Activated T-cell treated with anti-CD3 and anti-CD28 coated beads for 4 hours (primary cell): ENCODE results near the gene NDUFAB1.
"Not testable (repeated sequence)": the region's sequence is repeated elsewhere in the genome, so short reads cannot be mapped to it uniquely, and the experiment has no call there.

Source experiments
- DNase-seq: peaks from one replicate; pipeline ENCODE4 v3.0.0-alpha.2; 2020

NDUFAB1 gene

DNA sequence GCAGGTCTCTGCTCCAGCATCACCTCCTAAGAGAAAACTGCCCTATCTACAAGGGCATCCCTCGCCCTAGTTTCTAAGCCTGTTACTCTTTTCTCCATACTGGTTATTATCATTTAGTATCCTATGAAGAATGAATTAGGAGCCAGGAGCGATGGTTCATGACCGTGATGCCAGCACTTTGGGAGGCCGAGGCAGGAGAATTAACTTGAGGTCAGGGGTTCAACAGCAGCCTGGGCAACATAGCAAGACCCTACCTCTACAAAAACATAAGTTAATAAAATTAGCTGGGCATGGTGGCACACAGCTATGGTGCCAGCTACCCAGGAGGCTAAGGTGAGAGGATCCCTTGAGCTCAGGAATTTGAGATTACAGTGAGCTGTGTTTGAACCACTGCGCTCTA is 46.2 kb downstream of the NDUFAB1 start:
- DNase-seq, result no peak

- no peak for DNase-seq
Observed at GRCh38 chr16:23544436-23544835, 51.7 kb downstream of the NDUFAB1 start.

GRCh38 chr16:23540817-23541178 is 55.3 kb downstream of the NDUFAB1 start:
- not testable (repeated sequence) for DNase-seq

- no peak for DNase-seq
Observed at GRCh38 chr16:23539984-23540816, 55.9 kb downstream of the NDUFAB1 start.

DNA sequence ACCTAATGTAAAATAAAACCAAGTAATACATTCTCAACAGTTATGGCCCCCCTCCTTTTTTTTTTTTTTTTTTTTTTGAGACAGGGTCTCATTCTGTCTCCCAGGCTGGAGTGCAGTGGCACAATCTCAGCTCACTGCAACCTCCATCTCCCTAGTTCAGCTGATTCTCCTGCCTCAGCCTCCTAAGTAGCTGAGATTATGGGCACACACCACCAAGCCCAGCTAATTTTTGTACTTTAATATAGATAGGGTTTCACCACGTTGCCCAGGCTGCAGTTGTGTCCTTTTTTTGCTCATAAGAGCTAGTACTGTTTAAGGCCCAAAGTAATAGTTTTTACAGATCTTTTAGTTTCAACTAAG is 57.2 kb downstream of the NDUFAB1 start:
- DNase-seq, result no peak

DNA sequence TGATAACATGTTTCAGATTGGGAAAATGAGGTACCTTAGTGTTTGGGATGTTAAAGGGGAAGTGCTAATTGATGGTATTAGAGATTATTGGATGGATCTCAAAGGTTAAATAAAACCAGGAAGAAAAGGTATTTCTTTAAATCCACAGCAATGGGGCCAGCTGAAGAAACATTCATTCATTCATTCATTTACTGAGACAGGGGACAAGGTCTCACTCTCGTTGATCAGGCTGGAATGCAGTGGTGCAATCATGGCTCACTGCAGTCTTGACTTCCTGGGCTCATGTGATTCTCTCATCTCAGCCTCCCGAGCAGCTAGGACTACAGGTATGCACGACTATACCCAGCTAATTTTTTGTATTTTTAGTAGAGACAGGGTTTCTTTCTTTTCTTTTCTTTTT is 58.7 kb downstream of the NDUFAB1 start:
- DNase-seq, result no peak

- no peak for DNase-seq
Observed at GRCh38 chr16:23535901-23536300, 60.2 kb downstream of the NDUFAB1 start.

- no peak for DNase-seq
Observed at GRCh38 chr16:23534868-23535860, 61.0 kb downstream of the NDUFAB1 start.

GRCh38 chr16:23532448-23532847 is 63.7 kb downstream of the NDUFAB1 start:
- DNase-seq, result no peak
